Stimulated activated CD4-positive, alpha-beta T cell treated with anti-CD3 and anti-CD28 coated beads, Interleukin-2, amount 100 ng/mL, for 4 hours (primary cell): Measurements from ENCODE around the gene EIF5.

ENCODE experiments used
- DNase-seq: peaks from one replicate; pipeline ENCODE4 v3.0.0-alpha.2; 2020; ENCODE audit warnings: low read depth

The EIF5 gene

GRCh38 chr14:103333754-103334643, at the start of gene EIF5:
EIF5 (plus strand) TSS chr14:103334237; CDS start chr14:103335861, 1,624 bp downstream.
- DNase-seq: peak; percentile 99

GRCh38 chr14:103284574-103285467, 49.2 kb upstream of the EIF5 start:
- DNase-seq: no peak

GRCh38 chr14:103286460-103286859, 47.6 kb upstream of the EIF5 start:
- no peak for DNase-seq

- DNase-seq: no peak
Measured at GRCh38 chr14:103286968-103287850, 46.8 kb upstream of the EIF5 start.

- DNase-seq: no peak
Measured at GRCh38 chr14:103288076-103288766, 45.8 kb upstream of the EIF5 start.

- no peak for DNase-seq
Measured at GRCh38 chr14:103290056-103290455, 44.0 kb upstream of the EIF5 start.

GRCh38 chr14:103290494-103290893, 43.5 kb upstream of the EIF5 start:
- no peak for DNase-seq

GRCh38 chr14:103290961-103291360, 43.1 kb upstream of the EIF5 start:
- no peak for DNase-seq

GRCh38 chr14:103292426-103293374, 41.3 kb upstream of the EIF5 start:
- peak; percentile 64 for DNase-seq

GRCh38 chr14:103293465-103293864, 40.6 kb upstream of the EIF5 start:
- no peak for DNase-seq

- no peak for DNase-seq
Measured at GRCh38 chr14:103294091-103294490, 39.9 kb upstream of the EIF5 start.

- no peak for DNase-seq
Measured at GRCh38 chr14:103296007-103296406, 38.0 kb upstream of the EIF5 start.

GRCh38 chr14:103296987-103297386, 37.0 kb upstream of the EIF5 start:
- DNase-seq: no peak

- DNase-seq: no peak
Measured at GRCh38 chr14:103298620-103299019, 35.4 kb upstream of the EIF5 start.

- DNase-seq: no peak
Measured at GRCh38 chr14:103301512-103302354, 32.3 kb upstream of the EIF5 start.

- DNase-seq: no peak
Measured at GRCh38 chr14:103302966-103303365, 31.1 kb upstream of the EIF5 start.

- DNase-seq: no peak
Measured at GRCh38 chr14:103304706-103305105, 29.3 kb upstream of the EIF5 start.

GRCh38 chr14:103308717-103309616, 25.1 kb upstream of the EIF5 start:
- no peak for DNase-seq
